Heart left ventricle (tissue), 16 donors: Measurements from ENCODE around the gene SLC43A1. TPM values are rescaled to one million over a fixed set of nuclear protein-coding genes. Genes with fewer than 3 reads are reported as not detected.
A peak's percentile ranks its signal among the peaks of the same experiment; 100 is the strongest.

Experiments
- ATAC-seq, 4 donors: fragments of 200-7000 bp; cut with Tn5 transposase; one replicate each; pipeline ENCODE4 v1.9.1; 2020 to 2022; ENCODE audit warnings: moderate library complexity in 4 of 4, mild to moderate bottlenecking in 3 of 4, moderate number of reproducible peaks in 1 of 4
- DNase-seq, 5 donors: peaks; one replicate each; pipeline ENCODE4 v3.0.0-alpha.2; 2020
- H3K27ac ChIP-seq, 12 donors: fragments of 200-600 bp; sonication (generic) in 4 of 12; one replicate each; pipeline versions ENCODE4 v1.5.0 to v1.8.0; 2016 to 2022; ENCODE audit warnings: mild to moderate bottlenecking in 2 of 12
- H3K27me3 ChIP-seq, 9 donors: fragments of 200-600 bp; sonication (generic) in 2 of 9; one replicate each; pipeline versions ENCODE4 v1.5.1 to v1.8.0; 2016 to 2022; ENCODE audit warnings: mild to moderate bottlenecking in 3 of 9
- H3K36me3 ChIP-seq, 9 donors: fragments of 200-600 bp; sonication (generic) in 2 of 9; one replicate each; pipeline versions ENCODE4 v1.5.0 to v1.8.0; 2018 to 2022; ENCODE audit warnings: mild to moderate bottlenecking in 2 of 9
- H3K4me1 ChIP-seq, 12 donors: fragments of 200-600 bp; sonication (generic) in 4 of 12; one replicate each; pipeline versions ENCODE4 v1.5.0 to v1.8.0; 2016 to 2022; ENCODE audit warnings: mild to moderate bottlenecking in 3 of 12
- H3K4me3 ChIP-seq, 12 donors: fragments of 200-600 bp; sonication (generic) in 4 of 12; one replicate each; pipeline versions ENCODE4 v1.5.0 to v1.8.0; 2017 to 2022; ENCODE audit warnings: mild to moderate bottlenecking in 9 of 12, moderate library complexity in 4 of 12
- H3K9me3 ChIP-seq, 12 donors: fragments of 200-600 bp; sonication (generic) in 4 of 12; one replicate each; pipeline versions ENCODE4 v1.5.0 to v1.8.0; 2016 to 2022; ENCODE audit warnings: mild to moderate bottlenecking in 1 of 12
- POLR2A ChIP-seq, 2 donors: fragments of 450-650 bp; IDR thresholded peaks; one replicate each; pipeline ENCODE4 v1.6.1; 2017; ENCODE audit warnings: antibody characterized with exemption in 2 of 2, mild to moderate bottlenecking in 2 of 2, moderate library complexity in 2 of 2
- WGBS, 4 donors: extraction: QIAGEN DNeasy Blood & Tissue Kit in 2 of 4; methylation state at CpG; one replicate each; pipeline versions ENCODE4 v1.1.5 to v1.1.7; 2013 to 2018; 5-methylcytosine and 5-hydroxymethylcytosine counted together
- intact Hi-C, 10 donors: fragments of 100-400 bp; cut with DNase I; formaldehyde crosslinking; loops; one replicate each; pipeline versions ENCODE4 v1.11.1 to v1.14.2; 2022
- polyA plus RNA-seq, 2 donors: library from polyadenylated mRNA; stranded (reverse); fragments of 200-250 nt; gene quantifications; one replicate each; pipeline ENCODE4 v1.2.3, GENCODE V29; 2013
- total RNA-seq, 9 donors: library from RNA; depleted of rRNA in 2 of 9; stranded (reverse); fragments of >200 nt in 2 of 9; fragmentation: NEBNext Ultra II Directional in 3 of 9; extraction: Animal tissue kit (Norgen Biotek cat#: 25700) in 3 of 9; gene quantifications; one replicate each; pipeline versions ENCODE4 v1.1.0 to v1.2.4, GENCODE V29; 2016 to 2023
- TF ChIP-seq, protein P1 (sequence below), 12 donors: fragments of 200-600 bp; sonication (generic) in 4 of 12; IDR thresholded peaks; one replicate each; pipeline versions ENCODE4 v1.5.0 to v1.8.0; 2018 to 2022; ENCODE audit warnings: antibody characterized with exemption in 12 of 12, mild to moderate bottlenecking in 5 of 12
- donor health status: ischemic (EF 13 %, LVEDD 7.1; RV severe dilation, severe dysfunction).
- donor health status: healthy with polysubstance abuse.
- donor health status: DM: no; HTN: yes; CAD: no.
- donor health status: DM: no; HTN: no; CAD: no.
- donor health status: ischemic (EF 25% LVEDD 6.9; RV normal size, moderate dysfunction).
- donor health status: ischemic (EF 25% LVEDD 5.7; RV mildly dilated, moderate dysfunction).
- donor health status: healthy.
- donor health status: DM: yes; HTN: yes; CAD: no.
- donor health status: ischemic (EF 35%, LVEDD 5.7; RV mildly dilated, moderate dysfunction).
- donor health status: nonischemic (EF 11% LVEDD 7.7; RV severe dilation, severe dysfunction).
- donor health status: DM: yes; HTN: yes; CAD: no.
- donor health status: PGD.
- donor health status: ischemic (EF 29% LVEDD 5.4; RV normal size, mild dysfunction).
- donor health status: nonischemic (EF 23%, LVEDD 6.1; RV moderate dilation, normal function).

The SLC43A1 gene
- total and polyA plus RNA-seq, 11 donors = 2.7 to 12.3 (median 5.8) TPM

- no peak for ATAC-seq
- Histone ChIP-seq H3K27ac (peak overlapping the region in 2 of 12 donors; percentile 26 to 50), H3K36me3 (no peaks in the 10 kb centered on the region), H3K4me1 (peaks cover 3 to 43% (median 25%) of the 10 kb centered on the region in 12 donors), H3K4me3 (peak overlapping the region; percentile 30 to 61 (median 54)), H3K27me3 (peaks cover 9 to 55% (median 32%) of the 10 kb centered on the region in 9 donors), H3K9me3 (no peaks in the 10 kb centered on the region)
- intact Hi-C loops = loop anchor here in 1 of 10 donors (2.0 kb wide), 2 partner anchors 16 to 180 kb away; no protein-coding TSS in a partner anchor
- WGBS, 4 donors = 5 to 14% (median 7%) methylated on average over 24 to 50 of the region's 50 CpGs
- DNase-seq = no peak
- TF ChIP-seq, protein P1, sequence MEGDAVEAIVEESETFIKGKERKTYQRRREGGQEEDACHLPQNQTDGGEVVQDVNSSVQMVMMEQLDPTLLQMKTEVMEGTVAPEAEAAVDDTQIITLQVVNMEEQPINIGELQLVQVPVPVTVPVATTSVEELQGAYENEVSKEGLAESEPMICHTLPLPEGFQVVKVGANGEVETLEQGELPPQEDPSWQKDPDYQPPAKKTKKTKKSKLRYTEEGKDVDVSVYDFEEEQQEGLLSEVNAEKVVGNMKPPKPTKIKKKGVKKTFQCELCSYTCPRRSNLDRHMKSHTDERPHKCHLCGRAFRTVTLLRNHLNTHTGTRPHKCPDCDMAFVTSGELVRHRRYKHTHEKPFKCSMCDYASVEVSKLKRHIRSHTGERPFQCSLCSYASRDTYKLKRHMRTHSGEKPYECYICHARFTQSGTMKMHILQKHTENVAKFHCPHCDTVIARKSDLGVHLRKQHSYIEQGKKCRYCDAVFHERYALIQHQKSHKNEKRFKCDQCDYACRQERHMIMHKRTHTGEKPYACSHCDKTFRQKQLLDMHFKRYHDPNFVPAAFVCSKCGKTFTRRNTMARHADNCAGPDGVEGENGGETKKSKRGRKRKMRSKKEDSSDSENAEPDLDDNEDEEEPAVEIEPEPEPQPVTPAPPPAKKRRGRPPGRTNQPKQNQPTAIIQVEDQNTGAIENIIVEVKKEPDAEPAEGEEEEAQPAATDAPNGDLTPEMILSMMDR (IDR thresholded peaks at IDR 0.05) = no peak
- no peak for TF ChIP-seq POLR2A (IDR thresholded peaks at IDR 0.05)
These were observed 54.4 kb downstream of the SLC43A1 start for GRCh38 chr11:57460758-57461749.

DNA sequence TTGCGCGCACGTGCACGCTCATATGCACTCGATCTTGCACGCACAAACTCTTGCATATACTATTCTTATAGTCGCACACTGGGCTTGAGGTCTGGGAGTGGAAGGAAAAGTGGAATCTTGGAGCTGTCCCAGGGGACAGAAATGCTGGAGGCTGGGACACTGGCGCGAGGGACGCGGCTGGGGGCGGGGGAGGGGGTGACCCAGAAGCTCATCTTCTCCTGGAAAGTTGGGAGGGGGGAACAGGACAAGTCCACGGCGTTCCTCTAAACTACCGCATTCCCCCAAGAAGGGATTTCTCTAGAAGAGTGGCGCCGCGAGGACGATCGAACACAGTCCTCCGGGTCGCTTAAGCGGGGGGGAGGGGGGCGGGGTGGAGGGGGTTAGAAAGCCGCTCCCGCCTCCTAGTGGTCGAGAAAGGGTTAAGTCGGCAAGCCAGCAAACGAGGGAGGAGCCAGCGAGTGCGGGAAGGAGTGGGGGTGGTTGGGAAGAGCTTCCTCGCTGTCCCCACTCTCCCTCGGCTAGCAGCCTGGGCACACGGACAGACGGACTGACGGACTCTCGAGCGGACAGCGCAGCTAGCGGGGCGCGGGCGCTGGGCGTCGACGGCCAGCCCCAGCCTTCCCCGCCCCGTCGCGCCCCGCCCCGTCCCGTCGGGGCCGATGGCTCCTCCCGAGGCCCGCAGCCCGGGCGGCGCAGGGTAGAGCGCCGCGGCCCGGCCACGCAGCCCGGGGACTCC is 55.3 kb downstream of the SLC43A1 start, which contains the start of gene RTN4RL2:
Gene RTN4RL2 (plus strand): TSS at position 507 of the 736 bp plus-strand sequence. CDS start 338 bp downstream, outside the sequence.
- no peaks in the 10 kb centered on the region for H3K36me3 ChIP-seq
- peaks cover 9 to 55% (median 32%) of the 10 kb centered on the region in 9 donors for H3K27me3 ChIP-seq
- no peaks in the 10 kb centered on the region for H3K9me3 ChIP-seq
- intact Hi-C loops = loop anchor here in 1 of 10 donors (2.0 kb wide), 2 partner anchors 17 to 181 kb away; no protein-coding TSS in a partner anchor
- peak within 1 kb of the TSS in 2 of 12 donors; percentile 26 to 50 for H3K27ac ChIP-seq
- TF ChIP-seq, protein P1 (IDR thresholded peaks at IDR 0.05) = peak in 6 of 12 donors; percentile 11 to 37 (median 22)
- TF ChIP-seq POLR2A (IDR thresholded peaks at IDR 0.05) = no peak
- peak; percentile 52 to 73 (median 54) for DNase-seq
- peak in 3 of 4 donors; percentile 15 to 44 (median 40) for ATAC-seq
- H3K4me1 ChIP-seq = peaks cover 3 to 43% (median 25%) of the 10 kb centered on the region in 12 donors
- peak within 1 kb of the TSS; percentile 30 to 61 (median 54) for H3K4me3 ChIP-seq
- WGBS, 4 donors = 1% methylated on average over 27 to 66 of the region's 66 CpGs

DNA sequence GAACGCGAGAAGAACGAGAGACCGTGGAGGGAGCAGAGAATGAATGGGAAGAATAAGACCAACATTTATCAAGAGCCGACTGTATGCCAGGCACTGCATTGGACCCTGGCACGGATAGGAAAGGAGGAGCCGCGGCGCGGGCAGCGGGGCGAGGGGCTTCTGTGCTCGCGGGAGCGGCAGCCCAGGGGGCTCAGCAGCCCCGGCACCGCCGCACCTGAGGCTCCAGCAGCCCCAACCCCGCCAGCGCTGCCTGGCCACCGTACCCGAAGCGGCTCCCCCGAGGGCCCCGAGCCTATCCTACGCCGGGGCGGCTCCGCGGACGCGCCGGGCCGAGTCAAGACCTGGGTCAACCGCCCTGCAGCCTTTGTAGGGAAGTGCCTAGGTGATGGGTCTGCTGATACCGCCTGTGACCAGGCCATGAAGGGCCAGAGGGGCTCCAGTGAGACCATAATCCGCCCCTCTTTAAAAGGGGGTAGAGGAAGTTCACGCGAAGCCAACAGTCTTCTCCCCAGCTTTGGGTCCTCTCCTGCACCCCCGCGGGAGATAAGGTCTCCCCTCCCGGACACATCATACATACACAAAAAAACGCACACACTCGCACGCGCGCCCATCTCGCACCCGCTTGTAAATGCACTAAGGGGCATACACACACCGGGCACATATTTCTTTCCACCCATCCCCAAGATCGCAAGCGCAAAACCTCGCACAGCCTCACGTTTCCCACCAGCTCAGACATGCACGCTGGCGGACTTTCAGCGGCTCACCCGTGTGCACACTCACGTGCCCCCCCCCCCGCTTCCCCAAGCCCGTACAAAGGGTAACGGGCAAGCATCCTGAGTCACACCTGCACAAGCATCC is 56.1 kb downstream of the SLC43A1 start:
- Histone ChIP-seq H3K27me3 (peaks cover 9 to 55% (median 32%) of the 10 kb centered on the region in 9 donors), H3K36me3 (no peaks in the 10 kb centered on the region), H3K4me1 (peaks cover 3 to 43% (median 25%) of the 10 kb centered on the region in 12 donors), H3K9me3 (no peaks in the 10 kb centered on the region), H3K27ac (peak overlapping the region in 1 of 12 donors; percentile 46), H3K4me3 (peak overlapping the region; percentile 11 to 61 (median 54))
- intact Hi-C loops = loop anchor here (2.0 to 10.0 kb wide), 15 partner anchors 17 to 1065 kb away; partner anchors contain the start of gene YPEL4 (in 4 of the 10)
- 1 to 2% (median 1%) methylated on average over 41 to 62 of the region's 62 CpGs for WGBS, 4 donors
- ATAC-seq (peak in 1 of 4 donors; percentile 17), DNase-seq (no peak)
- no peak for TF ChIP-seq POLR2A (IDR thresholded peaks at IDR 0.05)
- TF ChIP-seq, protein P1 (IDR thresholded peaks at IDR 0.05) = no peak
